ENCODE results near the gene KLHL6. TPM values are rescaled to one million over a fixed set of nuclear protein-coding genes. Genes with fewer than 3 reads are reported as not detected.
A peak's percentile ranks its signal among the peaks of the same experiment; 100 is the strongest.

Gene KLHL6
- total and polyA plus RNA-seq, 2 of the 13 experiments (the other 11 are each of a cell fraction or from before 2014, with no cell fraction given): not detected

GRCh38 chr3:183532620-183533411, 22.7 kb downstream of the KLHL6 start:
- H2AFZ ChIP-seq (ENCODE audit: low read length): no peak overlapping the region
- H3K9me3 ChIP-seq (ENCODE audit: low read length): no peaks in the 10 kb centered on the region
- no peak for DNase-seq (ENCODE audit: low spot score)
- POLR2A ChIA-PET: no interaction called here
- no peaks in the 10 kb centered on the region for H3K4me1 ChIP-seq (ENCODE audit: insufficient read depth, low read length)
- H4K20me1 ChIP-seq (ENCODE audit: insufficient read depth, low read length): no peaks in the 10 kb centered on the region
- H3K27me3 ChIP-seq (ENCODE audit: control insufficient read depth in 1 of 2, insufficient read depth in 2 of 2, low read length in 2 of 2): peaks cover 0 to 3% of the 10 kb centered on the region in 2 experiments; a peak in 1 of 5 replicates
- intact Hi-C loops (cut with micrococcal nuclease; ENCODE audit: unreplicated experiment): no loop called here
- no peak overlapping the region for H3K4me2 ChIP-seq (ENCODE audit: low read depth, low read length)
- H3K79me2 ChIP-seq (ENCODE audit: insufficient read depth, low read length): no peaks in the 10 kb centered on the region
- no peaks in the 10 kb centered on the region for H3K36me3 ChIP-seq (replicated peaks in 1 of 2; ENCODE audit: control insufficient read depth in 1 of 2, insufficient read depth in 2 of 2, low read length in 2 of 2)
- H3K9ac ChIP-seq (ENCODE audit: insufficient read depth, low read depth, low read length): no peak overlapping the region
- no peak overlapping the region for H3K4me3 ChIP-seq (replicated peaks in 1 of 3; ENCODE audit: insufficient read depth in 1 of 3, low read depth in 2 of 3, low read length in 3 of 3)
- 0% methylated on average over 6 of the region's 6 CpGs for WGBS (ENCODE audit: low lambda C conversion rate)
- BruUV-seq (replicated peaks): no TSS peak
- in situ Hi-C loops (cut with HindIII; ENCODE audit: extremely low pct_ligation_motif_present, low pct_unique_long_range_greater_than_20kb): no loop called here
- no peak overlapping the region for H3K27ac ChIP-seq (ENCODE audit: extremely low read length, insufficient read depth, low read length)
- CTCF ChIA-PET (ENCODE audit: low intra/inter-chr PET ratio, low total read pairs): no interaction called here
- TF ChIP-seq CEBPB (IDR thresholded peaks at IDR 0.05; ENCODE audit: borderline replicate concordance, low read depth, low read length): 0 out of 2 replicates have a peak, but pooled peaks have one; percentile 22
- no peak for TF ChIP-seq ATF5 (CRISPR knock-in tag; IDR thresholded peaks at IDR 0.05; ENCODE audit: low read depth)
- no peak for TF ChIP-seq SMYD3 (CRISPR knock-in tag; IDR thresholded peaks at IDR 0.05)
- FAIRE-seq: no peak
- peak; percentile 26; the same call in 1 of the 3 replicates for ATAC-seq

- Histone ChIP-seq H3K9me3 (ENCODE audit: low read length) (no peaks in the 10 kb centered on the region), H3K79me2 (ENCODE audit: insufficient read depth, low read length) (no peaks in the 10 kb centered on the region), H3K36me3 (replicated peaks in 1 of 2; ENCODE audit: control insufficient read depth in 1 of 2, insufficient read depth in 2 of 2, low read length in 2 of 2) (no peaks in the 10 kb centered on the region), H2AFZ (ENCODE audit: low read length) (no peak overlapping the region), H3K4me3 (replicated peaks in 1 of 3; ENCODE audit: insufficient read depth in 1 of 3, low read depth in 2 of 3, low read length in 3 of 3) (no peak overlapping the region), H3K4me1 (ENCODE audit: insufficient read depth, low read length) (no peaks in the 10 kb centered on the region), H3K27ac (ENCODE audit: extremely low read length, insufficient read depth, low read length) (no peak overlapping the region), H4K20me1 (ENCODE audit: insufficient read depth, low read length) (no peaks in the 10 kb centered on the region), H3K27me3 (ENCODE audit: control insufficient read depth in 1 of 2, insufficient read depth in 2 of 2, low read length in 2 of 2) (no peaks in the 10 kb centered on the region; a peak in 1 of 5 replicates), H3K4me2 (ENCODE audit: low read depth, low read length) (no peak overlapping the region), H3K9ac (ENCODE audit: insufficient read depth, low read depth, low read length) (no peak overlapping the region)
- ATAC-seq (no peak), FAIRE-seq (no peak), DNase-seq (ENCODE audit: low spot score) (no peak)
- in situ Hi-C loops (cut with HindIII; ENCODE audit: extremely low pct_ligation_motif_present, low pct_unique_long_range_greater_than_20kb): no loop called here
- POLR2A ChIA-PET: no interaction called here
- CTCF ChIA-PET (ENCODE audit: low intra/inter-chr PET ratio, low total read pairs): no interaction called here
- BruUV-seq (replicated peaks): no TSS peak
- TF ChIP-seq DNMT1 (CRISPR knock-in tag; IDR thresholded peaks at IDR 0.05): no peak
- TF ChIP-seq ERF (CRISPR knock-in tag; IDR thresholded peaks at IDR 0.05): no peak
- TF ChIP-seq ZNF44 (CRISPR knock-in tag; IDR thresholded peaks at IDR 0.05): no peak
- no peak for TF ChIP-seq ZNF256 (CRISPR knock-in tag; conservative IDR thresholded peaks at IDR 0.05)
- TF ChIP-seq NCOA2 (CRISPR knock-in tag; IDR thresholded peaks at IDR 0.05): no peak
- TF ChIP-seq POLR2A (IDR thresholded peaks at IDR 0.05; ENCODE audit: insufficient read depth in 1 of 2, low read depth in 2 of 2, low read length in 2 of 2): no peak
- no peak for TF ChIP-seq ATF7-NPFF (CRISPR knock-in tag; IDR thresholded peaks at IDR 0.05; ENCODE audit: low read depth)
- intact Hi-C loops (cut with micrococcal nuclease; ENCODE audit: unreplicated experiment): no loop called here
- 57% methylated on average over 7 of the region's 7 CpGs for WGBS (ENCODE audit: low lambda C conversion rate)
Measured at GRCh38 chr3:183529717-183530116, 25.8 kb downstream of the KLHL6 start.

Measured in HepG2 (cell line).